Mammary epithelial cell (primary cell): ENCODE measurements around the gene SNX1.

Experiments
- CTCF ChIP-seq, 2 donors: IDR thresholded peaks in 1 of 2; conservative IDR thresholded peaks in 1 of 2; 2 replicates each; pipeline ENCODE4 v1.5.1; 2011 to 2012; ENCODE audit warnings: inconsistent platforms in 2 of 2, low read length in 2 of 2, mild to moderate bottlenecking in 2 of 2, control low read depth in 1 of 2, low read depth in 1 of 2; ENCODE audit not compliant: insufficient read depth in 1 of 2; ENCODE audit errors: extremely low read depth in 1 of 2
- EZH2 ChIP-seq: IDR thresholded peaks from 2 replicates; pipeline ENCODE4 v1.6.1; 2012; ENCODE audit warnings: low read length, inconsistent platforms, borderline replicate concordance

GRCh38 chr15:64138331-64138941 is 42.7 kb downstream of the SNX1 start:
- TF ChIP-seq CTCF (conservative IDR thresholded peaks at IDR 0.05 in 1 of 2, IDR thresholded peaks at IDR 0.05 in 1 of 2; ENCODE audit: extremely low read depth in 1 of 2, insufficient read depth in 1 of 2, low read depth in 1 of 2, low read length in 2 of 2) = no peak
- TF ChIP-seq EZH2 = no peak
